ENCODE results near the gene STRN.

DNA sequence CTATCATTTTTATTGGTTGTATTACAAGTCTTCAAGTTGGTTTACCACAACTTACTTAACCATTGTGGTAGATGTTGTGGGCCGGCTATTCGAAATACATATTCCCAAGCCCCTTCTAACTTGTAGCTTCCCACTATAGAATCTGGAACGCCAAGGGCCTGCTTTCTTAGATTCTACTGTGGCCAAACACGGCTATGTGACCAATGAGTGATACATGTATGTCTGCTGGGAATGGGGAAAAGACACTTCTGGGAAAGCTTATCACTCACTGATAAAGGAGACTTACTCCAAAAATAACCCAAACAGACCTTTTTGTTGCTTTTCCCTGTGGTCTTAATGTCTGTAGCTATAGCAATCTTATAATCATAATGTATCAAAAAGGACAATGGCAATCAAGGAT, 24.5 kb downstream of the STRN start:
- TF ChIP-seq CEBPB (tag; IDR thresholded peaks at IDR 0.05) (no peak), ZZZ3 (IDR thresholded peaks at IDR 0.05) (no peak), FOXK1 (CRISPR knock-in tag; IDR thresholded peaks at IDR 0.05; ENCODE audit: borderline replicate concordance) (no peak), SMAD2 (IDR thresholded peaks at IDR 0.05; ENCODE audit: low read depth, low read length) (no peak), POLR2A (conservative IDR thresholded peaks at IDR 0.05) (no peak), MAFK (IDR thresholded peaks at IDR 0.05; ENCODE audit: low read length) (no peak), ZFP1 (CRISPR knock-in tag; IDR thresholded peaks at IDR 0.05) (no peak)
- TF ChIP-seq, protein P1, sequence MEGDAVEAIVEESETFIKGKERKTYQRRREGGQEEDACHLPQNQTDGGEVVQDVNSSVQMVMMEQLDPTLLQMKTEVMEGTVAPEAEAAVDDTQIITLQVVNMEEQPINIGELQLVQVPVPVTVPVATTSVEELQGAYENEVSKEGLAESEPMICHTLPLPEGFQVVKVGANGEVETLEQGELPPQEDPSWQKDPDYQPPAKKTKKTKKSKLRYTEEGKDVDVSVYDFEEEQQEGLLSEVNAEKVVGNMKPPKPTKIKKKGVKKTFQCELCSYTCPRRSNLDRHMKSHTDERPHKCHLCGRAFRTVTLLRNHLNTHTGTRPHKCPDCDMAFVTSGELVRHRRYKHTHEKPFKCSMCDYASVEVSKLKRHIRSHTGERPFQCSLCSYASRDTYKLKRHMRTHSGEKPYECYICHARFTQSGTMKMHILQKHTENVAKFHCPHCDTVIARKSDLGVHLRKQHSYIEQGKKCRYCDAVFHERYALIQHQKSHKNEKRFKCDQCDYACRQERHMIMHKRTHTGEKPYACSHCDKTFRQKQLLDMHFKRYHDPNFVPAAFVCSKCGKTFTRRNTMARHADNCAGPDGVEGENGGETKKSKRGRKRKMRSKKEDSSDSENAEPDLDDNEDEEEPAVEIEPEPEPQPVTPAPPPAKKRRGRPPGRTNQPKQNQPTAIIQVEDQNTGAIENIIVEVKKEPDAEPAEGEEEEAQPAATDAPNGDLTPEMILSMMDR (IDR thresholded peaks at IDR 0.05 in 2 of 3, conservative IDR thresholded peaks at IDR 0.05 in 1 of 3; ENCODE audit: insufficient read depth in 2 of 3, low read depth in 1 of 3, low read length in 3 of 3): no peak

Measured in K562 (cell line).